A673 (cell line): ENCODE measurements around the gene SPIRE1. TPM values are rescaled to one million over a fixed set of nuclear protein-coding genes. Genes with fewer than 3 reads are reported as not detected.
A peak's percentile ranks its signal among the peaks of the same experiment; 100 is the strongest.

ENCODE experiments used
- BruUV-seq: library from RNA; stranded (reverse); fragments of 400-500 nt; replicated peaks from 2 replicates; lab custom pipeline; 2021; lab: Mats Ljungman, UMichigan
- CTCF ChIA-PET: fragments of 300-600 bp; sonication (Branson Sonifier 250); formaldehyde crosslinking; loops from one replicate; lab custom pipeline; 2022; ENCODE audit warnings: antibody characterized with exemption; lab: Charles Lee
- POLR2A ChIA-PET: fragments of 300-600 bp; sonication (Branson Sonifier 250); formaldehyde crosslinking; loops from one replicate; lab custom pipeline; 2022; ENCODE audit warnings: antibody characterized with exemption; ENCODE audit not compliant: low non-redundant PET; lab: Charles Lee
- DNase-seq: peaks from one replicate; pipeline ENCODE4 v3.0.0-alpha.2; 2015; ENCODE audit warnings: low spot score
- H3K27ac ChIP-seq: fragments of 200-600 bp; sonication (generic); 2 replicates; pipeline ENCODE4 v1.5.1; 2016; ENCODE audit warnings: mixed run types, low read depth, mild to moderate bottlenecking, mixed read lengths, antibody characterized with exemption, low read length; ENCODE audit not compliant: poor library complexity, severe bottlenecking
- H3K27me3 ChIP-seq: fragments of 200-600 bp; sonication (generic); replicated peaks from 2 replicates; pipeline ENCODE4 v1.6.1; 2017; ENCODE audit warnings: mixed run types, low read depth, mild to moderate bottlenecking, mixed read lengths, antibody characterized with exemption, low read length; ENCODE audit not compliant: insufficient read depth, poor library complexity
- H3K36me3 ChIP-seq: fragments of 200-600 bp; sonication (generic); 2 replicates; pipeline ENCODE4 v1.6.1; 2016; ENCODE audit warnings: mixed run types, mild to moderate bottlenecking, mixed read lengths, antibody characterized with exemption, low read length; ENCODE audit not compliant: insufficient read depth, poor library complexity, severe bottlenecking
- H3K4me1 ChIP-seq: fragments of 200-600 bp; sonication (generic); 2 replicates; pipeline ENCODE4 v1.6.1; 2017; ENCODE audit warnings: mixed run types, mild to moderate bottlenecking, mixed read lengths, antibody characterized with exemption, low read length; ENCODE audit not compliant: insufficient read depth, poor library complexity, severe bottlenecking
- H3K4me3 ChIP-seq: fragments of 200-600 bp; sonication (generic); 2 replicates; pipeline ENCODE4 v1.5.1; 2016; ENCODE audit warnings: low read depth, mixed run types, mild to moderate bottlenecking, mixed read lengths, low read length; ENCODE audit not compliant: poor library complexity, severe bottlenecking
- H3K9me3 ChIP-seq: fragments of 200-600 bp; sonication (generic); 2 replicates; pipeline ENCODE4 v1.6.1; 2016; ENCODE audit warnings: mixed run types, low read depth, mild to moderate bottlenecking, mixed read lengths, antibody characterized with exemption, low read length; ENCODE audit not compliant: poor library complexity, severe bottlenecking
- EZH2 ChIP-seq: fragments of 200-600 bp; sonication (generic); IDR thresholded peaks from 2 replicates; pipeline ENCODE4 v1.6.1; 2017; ENCODE audit warnings: borderline replicate concordance, low read depth, mild to moderate bottlenecking, mixed read lengths, antibody characterized with exemption, low read length; ENCODE audit not compliant: poor library complexity, severe bottlenecking
- intact Hi-C: fragments of 100-400 bp; cut with micrococcal nuclease; formaldehyde crosslinking; loops from one replicate; pipeline ENCODE4 v1.10.0; 2022; ENCODE audit not compliant: unreplicated experiment
- total RNA-seq: library from RNA; stranded (reverse); gene quantifications from 2 replicates; pipeline ENCODE4 v1.2.3, GENCODE V29; 2021
- TF ChIP-seq, protein P1 (sequence below): fragments of 300-800, 200-600 bp; sonication (generic); conservative IDR thresholded peaks from 2 replicates; pipeline ENCODE4 v1.5.1; 2017; ENCODE audit warnings: low read depth, mild to moderate bottlenecking, antibody characterized with exemption, low read length, moderate library complexity, mixed read lengths

SPIRE1 gene
- total RNA-seq, 1 experiment from 2014 or later, result 18.1 TPM

DNA sequence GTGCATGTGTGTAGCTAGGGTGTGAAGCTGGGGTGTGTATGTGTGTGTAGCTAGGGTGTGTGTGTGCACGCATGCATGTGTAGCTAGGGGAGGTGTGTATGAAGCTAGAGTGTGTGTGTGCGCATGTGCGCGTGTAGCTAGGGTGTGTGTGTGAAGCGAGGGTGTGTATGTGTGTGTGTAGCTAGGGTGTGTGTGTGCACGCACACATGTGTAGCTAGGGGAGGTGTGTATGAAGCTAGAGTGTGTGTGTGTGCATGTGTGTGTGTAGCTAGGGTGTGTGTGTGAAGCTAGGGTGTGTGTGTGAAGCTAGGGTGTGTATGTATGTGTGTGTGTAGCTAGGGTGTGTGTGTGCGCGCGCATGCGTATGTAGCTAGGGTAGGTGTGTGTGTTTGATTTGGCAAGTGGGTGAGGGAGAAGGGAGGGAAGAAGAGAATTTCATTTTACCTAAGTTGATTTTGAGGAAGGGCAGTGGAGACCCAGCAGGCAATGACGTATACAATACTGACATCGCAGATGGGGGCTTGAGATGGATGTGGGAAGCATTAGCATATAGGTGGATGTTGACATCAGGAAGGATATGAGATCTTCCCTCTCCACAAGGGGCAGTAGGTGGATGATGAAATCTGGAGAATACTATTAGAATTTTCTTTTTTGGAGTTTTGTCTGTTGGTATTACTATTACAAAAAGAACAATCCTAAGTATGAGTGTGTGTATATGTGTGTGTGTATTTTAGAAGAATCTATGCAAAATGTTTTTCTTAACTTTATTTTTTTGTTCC, 179.4 kb downstream of the SPIRE1 start:
- POLR2A ChIA-PET, result no interaction called here

DNA sequence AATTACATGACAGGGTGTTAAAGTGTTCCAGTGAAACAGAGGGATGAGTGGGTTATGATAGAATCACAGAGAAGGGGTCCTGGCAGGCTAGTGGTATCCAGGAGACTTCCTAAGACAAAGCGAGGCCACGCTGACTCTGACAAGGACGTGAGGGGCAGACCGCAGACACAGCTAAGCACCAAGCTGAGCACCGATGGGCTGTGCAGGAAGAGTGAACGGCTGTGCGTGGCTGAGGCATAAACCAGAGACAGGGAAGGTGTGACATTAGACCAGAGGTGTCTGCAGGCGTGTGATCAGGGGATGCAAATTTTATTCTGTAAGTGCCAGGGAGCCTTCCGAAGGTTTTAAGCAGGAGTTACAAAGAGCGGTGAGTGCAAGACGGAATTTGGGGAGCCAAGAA, 180.3 kb downstream of the SPIRE1 start:
- H3K4me3 ChIP-seq, result no peak overlapping the region
- intact Hi-C loops, result no loop called here
- H3K36me3 ChIP-seq, result no peaks in the 10 kb centered on the region
- no peak for DNase-seq
- H3K4me1 ChIP-seq, result no peaks in the 10 kb centered on the region
- no peaks in the 10 kb centered on the region for H3K27me3 ChIP-seq
- H3K27ac ChIP-seq, result no peak overlapping the region
- BruUV-seq, result no TSS peak
- H3K9me3 ChIP-seq, result no peaks in the 10 kb centered on the region
- CTCF ChIA-PET, result no interaction called here
- POLR2A ChIA-PET, result no interaction called here
- TF ChIP-seq EZH2, result no peak
- TF ChIP-seq, protein P1, sequence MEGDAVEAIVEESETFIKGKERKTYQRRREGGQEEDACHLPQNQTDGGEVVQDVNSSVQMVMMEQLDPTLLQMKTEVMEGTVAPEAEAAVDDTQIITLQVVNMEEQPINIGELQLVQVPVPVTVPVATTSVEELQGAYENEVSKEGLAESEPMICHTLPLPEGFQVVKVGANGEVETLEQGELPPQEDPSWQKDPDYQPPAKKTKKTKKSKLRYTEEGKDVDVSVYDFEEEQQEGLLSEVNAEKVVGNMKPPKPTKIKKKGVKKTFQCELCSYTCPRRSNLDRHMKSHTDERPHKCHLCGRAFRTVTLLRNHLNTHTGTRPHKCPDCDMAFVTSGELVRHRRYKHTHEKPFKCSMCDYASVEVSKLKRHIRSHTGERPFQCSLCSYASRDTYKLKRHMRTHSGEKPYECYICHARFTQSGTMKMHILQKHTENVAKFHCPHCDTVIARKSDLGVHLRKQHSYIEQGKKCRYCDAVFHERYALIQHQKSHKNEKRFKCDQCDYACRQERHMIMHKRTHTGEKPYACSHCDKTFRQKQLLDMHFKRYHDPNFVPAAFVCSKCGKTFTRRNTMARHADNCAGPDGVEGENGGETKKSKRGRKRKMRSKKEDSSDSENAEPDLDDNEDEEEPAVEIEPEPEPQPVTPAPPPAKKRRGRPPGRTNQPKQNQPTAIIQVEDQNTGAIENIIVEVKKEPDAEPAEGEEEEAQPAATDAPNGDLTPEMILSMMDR, result no peak

More for the DNA sequence above, 179.4 kb downstream of the SPIRE1 start:
- intact Hi-C loops, result no loop called here
- no peak overlapping the region for H3K4me3 ChIP-seq
- no peaks in the 10 kb centered on the region for H3K27me3 ChIP-seq
- no peak overlapping the region for H3K27ac ChIP-seq
- CTCF ChIA-PET, result no interaction called here
- peak; percentile 7 for DNase-seq
- H3K4me1 ChIP-seq, result no peaks in the 10 kb centered on the region
- no TSS peak for BruUV-seq
- H3K36me3 ChIP-seq, result no peaks in the 10 kb centered on the region
- H3K9me3 ChIP-seq, result no peaks in the 10 kb centered on the region
- TF ChIP-seq EZH2, result no peak
- TF ChIP-seq, protein P1, result no peak

DNA sequence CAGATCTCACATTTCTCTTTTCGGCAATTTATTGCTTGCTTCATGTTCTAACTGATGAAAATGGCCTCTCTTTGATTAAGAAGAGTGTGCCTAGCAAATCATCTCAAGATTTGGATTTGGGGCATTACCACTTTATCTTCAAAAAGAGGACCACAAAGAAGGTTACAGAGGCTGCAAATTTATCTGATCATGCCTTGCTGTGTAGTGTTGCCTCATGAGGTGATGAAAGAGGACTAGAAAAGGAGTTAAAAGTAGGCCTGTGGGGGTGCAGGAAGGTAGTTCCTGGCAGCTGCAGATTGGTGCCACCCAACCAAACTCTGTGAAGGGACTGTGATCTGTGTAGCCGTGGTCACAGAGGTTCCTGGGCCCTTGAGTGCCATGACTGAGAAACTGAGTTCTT, 181.0 kb downstream of the SPIRE1 start:
- no TSS peak for BruUV-seq
- no peaks in the 10 kb centered on the region for H3K36me3 ChIP-seq
- intact Hi-C loops, result no loop called here
- ChIA-PET POLR2A (no interaction called here), CTCF (interaction anchor here (0.5 kb wide), 1 partner anchor 194 kb away, joined by 3 read pairs; no protein-coding TSS in a partner anchor)
- no peak overlapping the region for H3K27ac ChIP-seq
- H3K9me3 ChIP-seq, result no peaks in the 10 kb centered on the region
- TF ChIP-seq, protein P1, result no peak
- no peak for TF ChIP-seq EZH2
- H3K4me3 ChIP-seq, result no peak overlapping the region
- H3K4me1 ChIP-seq, result no peaks in the 10 kb centered on the region
- no peak for DNase-seq
- no peaks in the 10 kb centered on the region for H3K27me3 ChIP-seq
